GM10266 (cell line): ENCODE measurements around the gene NLRX1.
A peak's percentile ranks its signal among the peaks of the same experiment; 100 is the strongest.

Source experiments
- DNase-seq: peaks from one replicate; pipeline ENCODE4 v3.0.0; 2012; ENCODE audit errors: extremely low spot score
- TF ChIP-seq, protein P1 (sequence below): IDR thresholded peaks from 2 replicates; pipeline ENCODE4 v1.5.1; 2012; ENCODE audit warnings: mild to moderate bottlenecking, low read depth; ENCODE audit not compliant: control insufficient read depth, insufficient read depth; ENCODE audit errors: missing control alignments

NLRX1 gene

DNA sequence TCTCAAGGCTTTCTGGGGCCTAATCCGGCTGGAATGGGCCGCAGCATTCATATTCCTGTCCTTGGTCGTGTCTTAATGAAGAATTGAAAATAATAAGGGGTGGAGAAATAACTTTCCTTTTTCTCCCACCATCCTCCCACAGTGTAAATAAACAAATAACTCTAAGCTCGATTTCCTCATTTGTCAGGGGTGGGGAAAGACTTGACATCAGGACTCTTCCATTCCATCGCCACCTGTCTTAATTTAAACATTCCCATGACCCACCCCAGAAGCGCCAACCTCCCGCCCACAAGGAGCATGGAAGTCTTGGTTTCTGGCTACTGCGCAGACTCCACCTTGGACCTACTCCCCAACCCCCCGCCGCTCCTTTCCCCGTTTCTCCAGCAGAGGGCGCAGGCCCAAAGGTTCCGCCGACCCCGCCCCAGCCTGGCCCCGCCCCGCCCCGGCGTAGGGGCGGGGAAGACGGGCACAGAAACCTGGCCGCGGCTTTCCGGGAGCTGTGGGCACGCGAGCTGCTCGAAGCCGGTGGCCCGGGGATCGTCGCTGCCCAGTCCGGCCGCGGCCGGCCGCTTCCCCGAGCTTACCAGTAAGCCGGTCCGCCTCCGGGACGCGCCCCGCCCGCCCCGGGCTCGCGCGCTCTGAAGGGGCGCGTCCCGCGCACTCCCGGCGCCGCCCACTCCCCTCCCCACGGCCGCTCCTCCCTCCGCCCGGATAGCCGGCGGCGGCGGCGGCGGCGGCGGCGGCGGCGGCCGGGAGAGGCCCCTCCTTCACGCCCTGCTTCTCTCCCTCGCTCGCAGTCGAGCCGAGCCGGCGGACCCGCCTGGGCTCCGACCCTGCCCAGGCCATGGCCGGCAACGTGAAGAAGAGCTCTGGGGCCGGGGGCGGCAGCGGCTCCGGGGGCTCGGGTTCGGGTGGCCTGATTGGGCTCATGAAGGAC lies 37.3 kb downstream of the NLRX1 start, which contains the start of gene CBL:
TSS of gene CBL (plus strand) at position 766 of the 937 bp plus-strand sequence. CDS start at position 845, 79 bp downstream.
- TF ChIP-seq, protein P1, sequence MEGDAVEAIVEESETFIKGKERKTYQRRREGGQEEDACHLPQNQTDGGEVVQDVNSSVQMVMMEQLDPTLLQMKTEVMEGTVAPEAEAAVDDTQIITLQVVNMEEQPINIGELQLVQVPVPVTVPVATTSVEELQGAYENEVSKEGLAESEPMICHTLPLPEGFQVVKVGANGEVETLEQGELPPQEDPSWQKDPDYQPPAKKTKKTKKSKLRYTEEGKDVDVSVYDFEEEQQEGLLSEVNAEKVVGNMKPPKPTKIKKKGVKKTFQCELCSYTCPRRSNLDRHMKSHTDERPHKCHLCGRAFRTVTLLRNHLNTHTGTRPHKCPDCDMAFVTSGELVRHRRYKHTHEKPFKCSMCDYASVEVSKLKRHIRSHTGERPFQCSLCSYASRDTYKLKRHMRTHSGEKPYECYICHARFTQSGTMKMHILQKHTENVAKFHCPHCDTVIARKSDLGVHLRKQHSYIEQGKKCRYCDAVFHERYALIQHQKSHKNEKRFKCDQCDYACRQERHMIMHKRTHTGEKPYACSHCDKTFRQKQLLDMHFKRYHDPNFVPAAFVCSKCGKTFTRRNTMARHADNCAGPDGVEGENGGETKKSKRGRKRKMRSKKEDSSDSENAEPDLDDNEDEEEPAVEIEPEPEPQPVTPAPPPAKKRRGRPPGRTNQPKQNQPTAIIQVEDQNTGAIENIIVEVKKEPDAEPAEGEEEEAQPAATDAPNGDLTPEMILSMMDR, result peak; percentile 88
- DNase-seq, result peak; percentile 97

DNA sequence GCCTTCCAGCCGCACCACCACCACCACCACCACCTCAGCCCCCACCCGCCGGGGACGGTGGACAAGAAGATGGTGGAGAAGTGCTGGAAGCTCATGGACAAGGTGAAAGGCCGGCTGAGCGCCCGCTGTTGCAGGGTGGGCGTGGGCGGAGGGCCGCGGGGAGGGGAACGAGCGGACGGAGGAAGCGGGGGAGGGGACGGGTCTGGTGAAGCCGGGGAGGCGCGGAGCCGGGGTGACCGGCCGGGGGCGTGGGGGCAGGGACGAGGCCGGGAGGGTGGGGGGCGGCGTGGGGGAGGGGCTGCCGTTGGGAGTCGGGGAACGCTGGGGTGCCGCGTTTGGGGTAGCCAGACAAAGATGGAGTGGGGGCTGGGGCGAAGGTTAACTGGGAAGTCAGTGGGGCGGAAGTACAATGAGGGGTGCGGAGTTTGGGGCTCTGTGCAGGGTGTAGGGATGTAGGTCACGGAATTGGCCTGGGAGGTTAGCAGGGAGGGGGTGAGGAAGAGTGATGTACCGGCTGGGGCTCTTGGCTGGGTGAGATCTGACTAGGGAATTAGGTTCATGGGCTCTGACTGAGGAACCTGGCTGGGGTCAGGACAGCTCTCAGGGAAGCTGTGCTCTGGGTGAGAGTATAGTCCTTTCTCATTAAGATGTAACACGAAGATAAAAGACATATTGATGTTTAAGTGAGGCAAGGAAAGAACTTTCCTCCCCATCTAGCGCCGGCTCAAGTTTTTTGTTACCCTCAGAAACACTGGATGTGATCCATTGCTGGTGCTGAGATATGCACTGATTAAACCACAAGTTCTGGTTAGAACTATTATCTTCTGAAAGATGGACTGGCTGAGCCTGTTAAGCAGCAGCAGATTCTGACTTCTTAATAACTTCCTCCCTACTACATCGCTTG lies 38.2 kb downstream of the NLRX1 start:
- TF ChIP-seq, protein P1, result no peak

DNA sequence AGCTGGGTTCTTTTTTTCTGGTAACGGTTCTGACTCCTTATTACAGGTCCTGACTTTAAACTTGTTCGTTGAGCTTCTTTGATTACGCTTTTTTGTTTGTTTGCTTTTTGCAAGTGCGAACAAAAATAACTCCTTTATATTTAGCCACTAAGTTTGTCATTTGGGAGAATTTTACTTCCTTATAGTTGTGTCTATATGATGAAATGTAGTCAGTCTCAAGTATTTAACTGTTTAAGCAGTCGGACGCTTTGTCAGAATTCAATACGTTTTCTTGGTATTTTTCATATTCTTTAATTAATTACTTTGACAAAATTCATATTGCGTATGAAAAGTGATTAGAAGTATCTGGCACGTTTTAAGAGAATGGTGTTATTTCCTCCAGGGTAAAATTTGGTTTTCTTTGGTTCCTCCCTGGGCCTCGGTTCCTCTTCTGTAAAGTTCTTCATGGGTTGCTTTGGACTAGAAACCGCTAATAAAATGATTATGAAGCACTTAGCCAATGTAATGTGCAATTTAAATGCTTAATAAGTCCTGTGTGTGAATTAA lies 39.0 kb downstream of the NLRX1 start:
- TF ChIP-seq, protein P1, result no peak
- no peak for DNase-seq

More for the DNA sequence above, 38.2 kb downstream of the NLRX1 start:
- DNase-seq, result peak; percentile 79

DNA sequence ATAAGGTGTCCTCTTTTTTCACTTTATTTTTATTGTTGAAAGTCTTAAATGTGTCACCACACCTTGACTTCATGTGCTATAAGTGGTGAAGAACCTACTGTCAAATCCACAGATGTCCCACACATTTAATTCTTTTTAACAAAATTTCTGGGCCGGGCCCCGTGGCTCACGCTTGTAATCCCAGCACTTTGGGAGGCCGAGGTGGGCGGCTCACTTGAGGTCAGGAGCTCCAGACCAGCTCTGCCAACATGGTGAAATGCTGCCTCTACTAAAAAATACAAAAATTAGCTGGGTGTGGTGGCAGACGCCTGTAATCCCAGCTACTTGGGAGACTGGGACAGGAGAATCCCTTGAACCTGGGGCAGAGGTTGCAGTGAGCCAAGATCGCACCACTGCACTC lies 40.7 kb downstream of the NLRX1 start:
- TF ChIP-seq, protein P1, result no peak

DNA sequence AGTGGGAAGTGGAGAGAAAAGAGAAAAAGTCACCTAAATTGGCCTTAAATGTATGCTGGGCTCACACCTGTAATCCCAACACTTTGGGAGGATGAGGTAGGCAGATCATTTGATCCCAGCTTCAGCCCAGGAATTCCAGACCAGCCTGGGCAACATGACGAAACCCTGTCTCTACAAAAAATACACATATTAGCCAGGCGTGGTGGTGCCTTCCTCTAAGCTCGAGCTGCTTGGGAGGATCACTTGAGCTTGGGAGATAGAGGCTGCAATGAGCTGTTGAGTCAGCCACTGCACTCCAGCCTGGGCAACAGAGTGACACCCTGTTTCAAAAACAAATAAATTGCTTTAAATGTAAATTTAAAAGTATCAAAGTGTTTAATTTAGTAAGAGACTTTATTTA lies 41.5 kb downstream of the NLRX1 start:
- DNase-seq, result no peak
- TF ChIP-seq, protein P1, result no peak

More for the DNA sequence above, 40.7 kb downstream of the NLRX1 start:
- DNase-seq, result no peak

DNA sequence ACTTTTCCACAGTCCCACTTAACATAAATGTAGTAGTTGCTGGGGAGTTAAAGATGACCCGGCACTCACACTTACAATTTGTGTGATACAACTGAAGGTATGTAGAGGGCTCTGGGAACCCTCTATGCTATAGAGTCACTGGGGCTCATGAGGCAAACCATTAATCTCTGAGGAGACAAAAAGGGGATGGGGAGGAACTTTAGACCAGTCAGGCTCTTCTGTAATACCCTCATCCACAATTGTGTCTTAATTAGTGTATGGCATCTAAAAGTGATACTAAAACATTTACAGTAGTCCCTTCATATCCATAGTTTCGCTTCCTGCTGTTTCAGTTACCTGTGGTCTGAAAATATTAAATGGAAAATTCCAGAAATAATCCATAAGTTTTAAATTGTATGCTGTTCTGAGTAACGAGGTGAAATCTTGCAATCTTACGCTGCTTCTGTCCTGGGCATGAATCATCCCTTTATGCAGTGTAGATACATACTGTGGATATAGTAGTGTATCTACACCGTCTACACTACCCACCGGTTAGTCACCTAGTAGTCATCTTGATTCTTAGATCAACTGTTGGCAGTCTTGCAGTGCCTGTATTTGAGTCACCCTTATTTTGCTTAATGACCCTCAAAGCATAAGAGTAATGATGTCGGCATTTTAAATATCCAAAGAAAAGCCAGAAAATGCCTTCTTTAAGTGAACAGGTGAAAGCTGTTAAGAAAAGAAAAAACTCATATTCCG lies 49.8 kb downstream of the NLRX1 start:
- no peak for DNase-seq
- TF ChIP-seq, protein P1, result no peak
